ENCODE measurements around the gene MRGPRD.

- TF ChIP-seq CTCF (conservative IDR thresholded peaks at IDR 0.05) (no peak; the same call in 1 of the 2 replicates), ZFX (IDR thresholded peaks at IDR 0.05) (no peak)
Measured at GRCh38 chr11:69000831-69001242, 20.1 kb upstream of the MRGPRD start.
